PC-9 (cell line): Measurements from ENCODE around the gene CD151.

Experiments
- EZH2 ChIP-seq: fragments of 200-600 bp; sonication (generic); IDR thresholded peaks from 2 replicates; pipeline ENCODE4 v1.8.0; 2017; ENCODE audit warnings: antibody characterized with exemption, low read depth
- TF ChIP-seq, protein P1 (sequence below): fragments of 200-600 bp; sonication (generic); conservative IDR thresholded peaks from 2 replicates; pipeline ENCODE4 v1.6.1; 2017; ENCODE audit warnings: mixed run types, antibody characterized with exemption, mild to moderate bottlenecking, moderate library complexity

DNA sequence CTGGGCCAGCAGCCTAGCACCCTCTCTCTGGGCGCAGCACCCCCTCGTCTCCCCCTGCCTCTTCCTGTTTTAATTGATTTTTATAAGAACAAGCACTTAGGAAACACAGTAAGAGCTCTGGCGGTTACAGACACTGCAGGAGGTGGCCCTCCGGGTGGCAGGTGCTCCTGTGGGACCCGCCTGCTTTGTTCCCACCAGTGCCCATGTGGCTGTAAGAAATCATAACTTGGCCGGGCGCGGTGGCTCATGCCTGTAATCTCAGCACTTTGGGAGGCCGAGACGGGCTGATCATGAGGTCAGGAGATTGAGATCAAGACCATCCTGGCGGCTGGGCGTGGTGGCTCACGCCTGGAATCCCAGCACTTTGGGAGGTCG, 28.3 kb downstream of the CD151 start:
- TF ChIP-seq, protein P1, sequence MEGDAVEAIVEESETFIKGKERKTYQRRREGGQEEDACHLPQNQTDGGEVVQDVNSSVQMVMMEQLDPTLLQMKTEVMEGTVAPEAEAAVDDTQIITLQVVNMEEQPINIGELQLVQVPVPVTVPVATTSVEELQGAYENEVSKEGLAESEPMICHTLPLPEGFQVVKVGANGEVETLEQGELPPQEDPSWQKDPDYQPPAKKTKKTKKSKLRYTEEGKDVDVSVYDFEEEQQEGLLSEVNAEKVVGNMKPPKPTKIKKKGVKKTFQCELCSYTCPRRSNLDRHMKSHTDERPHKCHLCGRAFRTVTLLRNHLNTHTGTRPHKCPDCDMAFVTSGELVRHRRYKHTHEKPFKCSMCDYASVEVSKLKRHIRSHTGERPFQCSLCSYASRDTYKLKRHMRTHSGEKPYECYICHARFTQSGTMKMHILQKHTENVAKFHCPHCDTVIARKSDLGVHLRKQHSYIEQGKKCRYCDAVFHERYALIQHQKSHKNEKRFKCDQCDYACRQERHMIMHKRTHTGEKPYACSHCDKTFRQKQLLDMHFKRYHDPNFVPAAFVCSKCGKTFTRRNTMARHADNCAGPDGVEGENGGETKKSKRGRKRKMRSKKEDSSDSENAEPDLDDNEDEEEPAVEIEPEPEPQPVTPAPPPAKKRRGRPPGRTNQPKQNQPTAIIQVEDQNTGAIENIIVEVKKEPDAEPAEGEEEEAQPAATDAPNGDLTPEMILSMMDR = no peak
- TF ChIP-seq EZH2 = no peak
